Adrenal gland (tissue), 5 donors: ENCODE data around the gene PIRT.

Experiments used
- POLR2A ChIP-seq, 2 donors: fragments of 450-650 bp; IDR thresholded peaks; one replicate each; pipeline ENCODE4 v1.6.1; 2017; ENCODE audit warnings: antibody characterized with exemption in 2 of 2, mild to moderate bottlenecking in 2 of 2, moderate library complexity in 1 of 2
- TF ChIP-seq, protein P1 (sequence below), 6 experiments: fragments of 450-650 bp in 4 of 6; fragments of 200-600 bp in 2 of 6; sonication (generic) in 1 of 6; IDR thresholded peaks; 1 replicate in 5 of 6; 2 replicates in 1 of 6; pipeline versions ENCODE4 v1.5.1 to v1.8.0; 2016 to 2021; ENCODE audit warnings: antibody characterized with exemption in 6 of 6, mild to moderate bottlenecking in 2 of 6, moderate library complexity in 1 of 6
- donor health status: DM: no; HTN: no; CAD: no.

DNA sequence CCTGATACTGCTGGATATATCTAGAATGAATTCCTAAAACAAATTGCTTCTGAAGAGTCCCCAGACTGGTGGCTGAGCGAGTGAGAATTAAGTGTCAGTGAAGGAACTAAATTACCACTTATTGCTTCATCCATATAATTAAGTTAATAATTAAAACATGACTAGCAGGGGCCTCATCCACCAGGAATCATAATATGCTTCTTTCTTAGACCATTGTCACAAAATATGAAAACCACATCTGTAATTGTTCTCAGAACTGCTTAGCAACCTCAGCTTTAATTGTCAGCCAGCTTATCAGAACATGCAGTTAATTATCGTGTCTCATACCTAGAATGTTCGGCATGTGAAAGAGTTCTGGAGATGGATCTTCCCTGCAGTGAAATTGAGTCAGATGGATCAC lies 21.2 kb upstream of the PIRT start:
- TF ChIP-seq, protein P1, sequence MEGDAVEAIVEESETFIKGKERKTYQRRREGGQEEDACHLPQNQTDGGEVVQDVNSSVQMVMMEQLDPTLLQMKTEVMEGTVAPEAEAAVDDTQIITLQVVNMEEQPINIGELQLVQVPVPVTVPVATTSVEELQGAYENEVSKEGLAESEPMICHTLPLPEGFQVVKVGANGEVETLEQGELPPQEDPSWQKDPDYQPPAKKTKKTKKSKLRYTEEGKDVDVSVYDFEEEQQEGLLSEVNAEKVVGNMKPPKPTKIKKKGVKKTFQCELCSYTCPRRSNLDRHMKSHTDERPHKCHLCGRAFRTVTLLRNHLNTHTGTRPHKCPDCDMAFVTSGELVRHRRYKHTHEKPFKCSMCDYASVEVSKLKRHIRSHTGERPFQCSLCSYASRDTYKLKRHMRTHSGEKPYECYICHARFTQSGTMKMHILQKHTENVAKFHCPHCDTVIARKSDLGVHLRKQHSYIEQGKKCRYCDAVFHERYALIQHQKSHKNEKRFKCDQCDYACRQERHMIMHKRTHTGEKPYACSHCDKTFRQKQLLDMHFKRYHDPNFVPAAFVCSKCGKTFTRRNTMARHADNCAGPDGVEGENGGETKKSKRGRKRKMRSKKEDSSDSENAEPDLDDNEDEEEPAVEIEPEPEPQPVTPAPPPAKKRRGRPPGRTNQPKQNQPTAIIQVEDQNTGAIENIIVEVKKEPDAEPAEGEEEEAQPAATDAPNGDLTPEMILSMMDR (IDR thresholded peaks at IDR 0.05): no peak
- no peak for TF ChIP-seq POLR2A (IDR thresholded peaks at IDR 0.05)
